ENCODE data around the gene KCP.

Gene KCP

DNA sequence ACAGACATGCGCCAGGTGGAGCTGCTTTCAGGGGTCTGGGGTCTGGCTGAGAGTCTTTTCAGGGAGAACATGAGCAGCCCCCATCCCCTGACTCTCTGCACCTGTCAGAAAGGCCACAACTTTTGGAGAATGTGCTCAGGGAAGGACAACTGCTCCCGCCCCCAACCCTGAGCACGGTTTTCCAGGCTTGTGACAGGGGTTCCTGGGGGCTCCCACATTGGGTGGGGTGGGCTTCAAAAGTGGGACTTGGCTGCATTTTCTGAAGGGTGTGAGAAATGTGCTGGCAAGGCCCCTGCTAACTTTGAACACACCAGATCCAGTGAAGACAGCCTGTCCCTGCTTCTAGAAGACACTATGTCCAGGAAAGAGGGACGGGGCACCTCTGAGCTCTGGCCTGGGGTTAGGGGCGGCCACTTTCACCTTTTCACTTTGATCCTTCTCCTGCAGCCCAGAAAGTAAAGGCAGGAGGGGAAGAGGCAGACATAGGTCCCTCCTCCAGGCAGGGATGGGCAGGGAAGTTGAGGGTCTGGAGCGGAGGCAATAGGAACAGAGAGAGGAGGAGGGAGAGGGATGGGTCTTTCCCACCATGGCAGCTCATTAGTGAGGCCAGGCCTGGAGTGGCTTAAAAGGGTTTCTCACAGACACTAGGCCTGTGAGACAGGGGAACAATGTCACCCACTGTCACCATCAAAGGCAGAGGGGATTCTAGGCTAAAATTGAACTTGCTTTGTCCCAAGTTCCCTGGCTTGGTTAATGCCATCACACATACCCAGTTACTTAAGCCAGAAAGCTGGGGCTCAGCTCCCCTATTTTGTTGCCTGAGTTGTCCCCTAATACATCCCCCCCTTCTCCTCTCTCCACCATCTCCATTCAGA lies 1.5 kb downstream of the KCP start:
- no peak for DNase-seq
- Mint-ChIP-seq H3K4me3 (no peak overlapping the region), H3K4me1 (ENCODE audit: low read depth) (no peaks in the 10 kb centered on the region), H3K9me3 (no peaks in the 10 kb centered on the region), H3K27ac (no peak overlapping the region), H3K27me3 (peaks cover 61% of the 10 kb centered on the region), H3K36me3 (ENCODE audit: low read depth) (no peaks in the 10 kb centered on the region)

DNA sequence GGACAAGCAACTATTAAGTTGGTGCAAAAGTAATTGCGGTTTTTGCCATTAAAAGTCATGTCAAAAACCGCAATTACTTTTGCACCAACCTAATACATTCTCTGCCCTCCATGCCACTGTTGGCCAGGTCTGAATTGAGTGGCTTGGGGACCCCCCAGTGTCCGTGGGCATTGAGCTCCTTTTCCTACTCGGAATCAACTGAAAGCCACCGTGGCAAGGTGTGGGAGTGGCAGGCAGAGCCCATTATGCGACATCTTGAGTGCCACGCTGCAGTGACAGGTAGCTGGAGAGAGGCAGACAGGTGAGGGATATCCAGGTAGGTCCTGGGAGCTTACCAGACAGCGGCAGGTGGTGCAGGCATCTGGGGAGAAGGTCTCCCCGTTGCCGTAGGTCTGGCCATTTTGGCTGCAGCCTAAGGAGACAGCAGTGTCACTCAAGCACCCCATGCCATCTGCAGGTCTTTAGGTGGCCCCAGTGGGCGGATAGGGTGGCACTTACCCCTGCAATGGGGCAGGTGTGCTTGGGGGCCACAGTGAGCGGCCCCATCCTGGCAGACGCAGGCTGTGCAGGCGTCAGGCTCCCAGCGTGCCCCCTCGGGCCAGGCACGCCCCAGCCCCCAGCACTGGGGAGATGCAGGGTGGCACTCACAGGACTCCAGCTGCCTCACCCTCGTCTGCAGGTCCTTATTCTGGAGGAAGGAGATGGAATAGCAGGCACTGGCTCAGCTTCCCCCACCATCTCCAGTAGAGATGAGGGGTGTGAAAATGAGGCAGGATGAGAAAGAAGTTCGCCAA lies 3.5 kb downstream of the KCP start:
- Mint-ChIP-seq H3K36me3 (ENCODE audit: low read depth) (no peaks in the 10 kb centered on the region), H3K9me3 (no peaks in the 10 kb centered on the region), H3K27ac (no peak overlapping the region), H3K4me3 (no peak overlapping the region), H3K4me1 (ENCODE audit: low read depth) (no peaks in the 10 kb centered on the region), H3K27me3 (peaks cover 56% of the 10 kb centered on the region)
- no peak for DNase-seq

DNA sequence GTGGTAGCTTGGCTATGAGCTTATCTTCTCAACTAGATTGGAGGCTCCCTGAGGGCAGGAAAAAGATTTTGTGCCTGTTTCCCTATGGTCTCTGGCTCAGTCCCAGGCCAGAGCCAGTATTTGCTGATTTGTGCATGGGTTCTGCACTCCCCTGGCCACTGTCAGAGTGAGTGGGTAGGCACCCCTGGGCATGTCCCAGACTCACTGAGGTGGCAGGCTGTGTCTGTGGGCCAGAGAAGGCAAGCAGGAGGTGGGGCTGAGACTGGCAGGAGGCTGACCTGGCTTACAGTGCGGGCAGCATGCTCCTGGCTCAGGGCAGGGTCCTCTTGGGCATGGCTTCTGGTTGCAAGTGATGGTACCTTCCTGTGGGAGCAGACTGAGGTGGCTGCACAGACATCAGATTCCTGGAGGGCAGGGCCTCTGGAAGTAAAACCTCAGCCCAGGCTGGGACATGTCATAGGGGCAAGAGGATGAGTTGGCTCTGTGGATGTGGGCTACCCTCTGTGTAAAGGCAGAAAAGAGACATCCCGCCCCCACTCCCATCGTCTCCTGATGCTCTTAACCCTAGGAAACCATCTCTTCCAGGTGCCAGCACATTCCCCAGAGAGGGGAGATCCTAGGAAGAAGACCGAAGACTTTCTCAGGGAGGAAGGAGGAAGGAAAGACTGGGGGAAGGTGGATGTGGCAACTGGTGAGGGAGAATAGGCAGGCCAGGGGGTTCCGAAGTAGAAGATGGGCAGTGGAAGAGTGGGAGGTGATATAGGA lies 4.3 kb downstream of the KCP start:
- Mint-ChIP-seq H3K36me3 (ENCODE audit: low read depth) (no peaks in the 10 kb centered on the region), H3K9me3 (no peaks in the 10 kb centered on the region), H3K4me3 (no peak overlapping the region), H3K27ac (no peak overlapping the region), H3K4me1 (ENCODE audit: low read depth) (no peaks in the 10 kb centered on the region), H3K27me3 (peaks cover 48% of the 10 kb centered on the region)
- no peak for DNase-seq

DNA sequence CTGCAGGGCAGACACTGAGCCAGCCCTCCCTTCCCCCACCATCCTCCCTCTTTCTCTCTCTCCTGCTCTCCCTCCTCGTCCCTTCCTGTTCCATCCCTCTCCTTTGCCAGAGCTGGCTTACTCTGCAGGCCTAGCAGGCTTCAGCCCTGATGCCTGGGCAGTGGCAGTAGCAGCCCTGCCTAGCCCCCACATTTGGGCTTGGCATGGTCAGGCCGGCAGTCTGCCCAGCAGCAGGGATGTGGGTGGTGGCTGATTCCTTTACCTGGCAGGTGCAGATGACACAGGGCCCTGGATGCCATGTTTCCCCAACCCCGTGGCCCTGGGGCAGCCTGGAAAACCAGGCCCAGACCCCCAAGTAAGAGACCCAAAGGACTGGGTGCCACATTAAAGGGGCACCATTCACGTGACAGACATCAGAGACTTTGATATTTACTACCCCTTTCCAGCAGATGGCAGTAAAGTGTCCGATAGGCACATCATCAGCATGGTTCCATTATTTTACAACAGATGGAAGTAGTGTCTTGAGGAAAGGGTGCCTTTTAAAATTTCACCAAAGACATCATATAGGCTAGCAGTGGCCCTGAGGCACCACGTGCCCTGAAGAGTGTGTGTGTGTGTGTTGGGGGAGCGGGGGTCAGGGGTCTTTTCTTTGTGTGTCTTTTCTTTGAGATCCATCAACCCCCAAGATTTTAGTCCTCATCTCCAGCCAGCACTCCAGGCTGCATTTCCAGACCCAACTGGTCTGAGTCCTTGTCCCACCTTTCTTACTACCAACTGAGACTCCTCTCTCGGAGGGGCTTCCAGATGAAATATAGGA lies 5.9 kb downstream of the KCP start:
- peak; percentile 42 for DNase-seq
- Mint-ChIP-seq H3K4me1 (ENCODE audit: low read depth) (no peaks in the 10 kb centered on the region), H3K27me3 (peaks cover 36% of the 10 kb centered on the region)

DNA sequence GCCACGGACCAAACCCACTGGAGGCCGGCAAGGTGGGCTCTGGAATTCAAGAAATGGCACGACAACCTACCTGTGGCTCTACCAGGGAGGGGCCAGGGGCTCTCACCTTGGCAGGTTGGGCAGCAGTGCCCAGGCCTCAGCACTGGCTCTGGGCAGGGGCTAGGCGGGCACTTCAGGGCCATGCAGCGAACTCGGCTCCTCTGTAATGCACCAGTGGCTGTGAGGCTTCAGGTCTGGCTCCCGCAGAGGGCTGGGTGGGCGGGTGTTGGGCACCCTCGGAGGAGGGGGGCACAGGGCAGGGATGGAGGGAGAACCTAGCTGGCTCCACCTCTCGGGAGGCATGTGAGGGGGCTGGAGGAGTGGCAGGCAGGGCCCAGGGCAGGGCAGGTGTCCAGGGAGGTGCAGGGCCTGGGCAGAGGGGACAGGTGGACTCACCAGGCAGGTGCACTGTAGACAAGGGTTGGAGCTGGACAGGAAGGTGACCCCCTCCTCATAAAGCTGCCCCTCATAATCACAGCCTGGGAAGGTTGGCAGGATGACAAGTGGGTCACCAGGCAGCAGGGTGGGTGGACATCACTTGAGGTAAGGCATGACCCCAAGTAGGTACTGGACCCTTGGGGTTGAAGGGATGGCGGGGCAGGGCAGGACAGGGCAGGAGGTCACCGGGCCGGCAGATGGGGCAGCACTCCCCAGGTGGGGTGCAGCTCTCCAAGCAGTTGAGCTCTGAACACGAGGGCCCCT lies 6.7 kb downstream of the KCP start:
- no peak overlapping the region for H3K27ac Mint-ChIP-seq
- H3K4me1 Mint-ChIP-seq (ENCODE audit: low read depth) = no peaks in the 10 kb centered on the region
- DNase-seq = no peak
- H3K9me3 Mint-ChIP-seq = no peaks in the 10 kb centered on the region
- H3K27me3 Mint-ChIP-seq = peaks cover 28% of the 10 kb centered on the region
- H3K36me3 Mint-ChIP-seq (ENCODE audit: low read depth) = no peaks in the 10 kb centered on the region
- no peak overlapping the region for H3K4me3 Mint-ChIP-seq

More for the DNA sequence above, 5.9 kb downstream of the KCP start:
- Mint-ChIP-seq H3K4me3 (no peak overlapping the region), H3K36me3 (ENCODE audit: low read depth) (no peaks in the 10 kb centered on the region), H3K27ac (no peak overlapping the region), H3K9me3 (no peaks in the 10 kb centered on the region)

DNA sequence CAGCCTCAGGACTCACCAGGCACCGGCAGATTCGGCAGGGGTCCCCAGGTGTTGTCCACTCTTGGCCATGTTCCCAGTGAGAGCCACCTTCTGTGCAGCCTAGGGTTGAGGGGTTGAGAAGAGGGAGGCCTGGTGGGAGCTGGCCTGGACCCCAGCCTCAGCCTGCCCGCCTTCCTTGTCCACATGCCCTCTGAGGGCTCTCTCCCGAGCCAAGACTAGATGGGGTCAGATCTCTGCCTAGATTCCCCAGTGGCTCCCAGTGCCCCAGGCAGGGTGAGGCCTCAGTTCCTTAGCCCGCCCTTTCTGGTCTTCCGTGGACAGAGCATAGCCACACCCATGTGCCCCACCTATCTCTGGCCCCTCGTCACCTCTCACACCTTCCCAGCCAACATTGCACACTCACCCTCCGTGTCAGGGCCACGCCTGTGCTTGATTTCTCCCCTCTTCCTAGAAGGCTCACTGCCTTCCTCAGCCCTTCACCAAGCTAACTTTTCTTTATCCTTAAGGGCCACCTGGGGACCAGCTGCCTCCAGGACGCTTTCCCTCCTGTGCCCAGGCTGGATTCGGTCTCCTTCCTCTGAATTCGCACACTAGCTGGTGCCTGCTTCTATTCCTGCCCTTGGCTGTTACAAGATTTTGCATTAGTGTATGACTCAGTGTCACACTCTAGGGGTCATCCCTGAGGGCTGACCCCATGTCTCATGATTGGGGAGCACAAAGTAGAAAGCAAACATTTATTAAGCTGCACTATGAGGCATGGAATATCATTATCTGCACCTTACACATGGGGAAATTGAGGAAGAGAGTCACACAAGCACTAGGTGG lies 7.5 kb downstream of the KCP start:
- no peak for DNase-seq
- H3K27ac Mint-ChIP-seq = no peak overlapping the region
- no peak overlapping the region for H3K4me3 Mint-ChIP-seq
- H3K27me3 Mint-ChIP-seq = peaks cover 22% of the 10 kb centered on the region
- H3K36me3 Mint-ChIP-seq (ENCODE audit: low read depth) = no peaks in the 10 kb centered on the region
- H3K4me1 Mint-ChIP-seq (ENCODE audit: low read depth) = no peaks in the 10 kb centered on the region
- H3K9me3 Mint-ChIP-seq = peaks cover 3% of the 10 kb centered on the region

DNA sequence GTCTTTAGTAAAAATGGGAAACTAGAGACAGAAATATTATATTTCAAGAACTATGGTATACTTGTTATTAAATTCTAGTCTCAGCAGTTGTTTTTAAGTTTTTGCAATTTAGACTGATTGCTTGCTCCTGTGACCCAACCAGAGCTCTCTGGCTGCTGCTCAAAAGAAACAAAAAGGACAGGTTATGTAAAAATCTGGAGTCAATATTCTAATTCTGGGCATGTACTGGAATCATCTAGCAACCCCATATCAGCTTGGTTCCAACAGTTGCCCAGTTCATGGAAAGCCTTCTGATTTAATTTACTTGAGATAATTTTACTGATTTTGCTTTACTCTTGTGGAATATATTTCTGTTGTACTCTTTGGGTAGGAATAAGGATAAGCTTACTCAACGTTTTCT lies 10.3 kb downstream of the KCP start:
- Mint-ChIP-seq H3K4me1 (ENCODE audit: low read depth) (no peaks in the 10 kb centered on the region), H3K36me3 (ENCODE audit: low read depth) (no peaks in the 10 kb centered on the region), H3K4me3 (no peak overlapping the region), H3K27ac (no peak overlapping the region), H3K27me3 (peaks cover 8% of the 10 kb centered on the region), H3K9me3 (peaks cover 3% of the 10 kb centered on the region)
- no peak for DNase-seq

DNA sequence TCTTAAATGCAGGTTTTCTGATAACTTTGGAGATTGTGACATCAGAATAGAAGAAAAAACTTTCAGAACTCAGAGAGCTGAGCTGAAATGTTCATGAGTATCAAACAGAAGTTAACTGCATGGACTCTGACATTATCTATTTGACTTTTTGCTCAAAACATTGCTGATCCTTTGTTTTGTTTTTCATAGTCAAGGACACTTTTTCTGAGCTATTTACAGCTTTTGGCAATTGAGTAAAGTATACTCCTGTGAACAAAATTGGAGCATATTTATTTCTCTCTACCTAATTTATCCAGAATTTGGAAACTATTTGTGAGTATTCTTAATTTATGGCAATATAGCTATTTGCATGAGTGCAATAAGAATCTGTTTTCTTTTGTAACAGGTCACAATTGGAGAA lies 11.1 kb downstream of the KCP start:
- no peaks in the 10 kb centered on the region for H3K4me1 Mint-ChIP-seq (ENCODE audit: low read depth)
- no peaks in the 10 kb centered on the region for H3K36me3 Mint-ChIP-seq (ENCODE audit: low read depth)
- peaks cover 5% of the 10 kb centered on the region for H3K27me3 Mint-ChIP-seq
- no peak for DNase-seq
- H3K9me3 Mint-ChIP-seq = peaks cover 3% of the 10 kb centered on the region
- no peak overlapping the region for H3K4me3 Mint-ChIP-seq
- H3K27ac Mint-ChIP-seq = no peak overlapping the region

DNA sequence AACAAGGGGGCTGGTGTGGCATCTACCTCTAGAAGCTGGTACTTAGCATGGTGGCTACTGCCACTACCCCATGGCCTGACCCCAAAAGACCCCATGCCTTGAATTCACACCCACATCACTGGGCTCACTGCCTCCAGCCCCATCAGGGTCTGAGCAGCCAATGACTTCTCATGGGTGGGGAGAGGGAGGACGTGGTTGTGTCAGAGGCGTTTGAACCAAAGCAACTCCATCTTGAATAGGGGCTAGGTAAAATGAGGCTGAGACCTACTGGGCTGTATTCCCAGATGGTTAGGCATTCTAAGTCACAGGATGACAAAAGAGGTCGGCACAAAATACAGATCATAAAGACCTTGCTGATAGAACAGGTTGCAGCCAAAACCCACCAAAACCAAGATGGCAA lies 15.2 kb downstream of the KCP start:
- peaks cover 7% of the 10 kb centered on the region for H3K27me3 Mint-ChIP-seq
- H3K9me3 Mint-ChIP-seq = peaks cover 3% of the 10 kb centered on the region
- no peaks in the 10 kb centered on the region for H3K4me1 Mint-ChIP-seq (ENCODE audit: low read depth)
- no peaks in the 10 kb centered on the region for H3K36me3 Mint-ChIP-seq (ENCODE audit: low read depth)
- DNase-seq = no peak
- no peak overlapping the region for H3K27ac Mint-ChIP-seq
- H3K4me3 Mint-ChIP-seq = no peak overlapping the region

DNA sequence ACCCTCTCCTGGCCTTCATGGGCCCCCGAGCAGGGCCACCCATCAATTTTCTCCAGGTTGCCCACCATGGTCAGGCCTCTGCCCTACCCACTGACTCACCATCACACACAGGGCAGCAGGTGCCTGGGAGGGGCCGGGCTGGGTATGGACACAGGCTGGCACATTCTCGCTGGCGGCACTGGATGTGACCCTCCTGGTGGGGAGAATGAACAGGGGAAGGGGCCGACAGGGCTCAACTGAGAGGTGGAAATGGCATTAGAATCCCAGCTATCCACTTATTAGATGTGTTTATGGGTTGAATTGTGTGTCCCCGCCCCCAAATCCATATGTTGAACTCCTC lies 16.4 kb downstream of the KCP start:
- Mint-ChIP-seq H3K36me3 (ENCODE audit: low read depth) (no peaks in the 10 kb centered on the region), H3K9me3 (peaks cover 3% of the 10 kb centered on the region), H3K4me3 (no peak overlapping the region), H3K4me1 (ENCODE audit: low read depth) (no peaks in the 10 kb centered on the region), H3K27ac (no peak overlapping the region), H3K27me3 (peaks cover 16% of the 10 kb centered on the region)
- no peak for DNase-seq

DNA sequence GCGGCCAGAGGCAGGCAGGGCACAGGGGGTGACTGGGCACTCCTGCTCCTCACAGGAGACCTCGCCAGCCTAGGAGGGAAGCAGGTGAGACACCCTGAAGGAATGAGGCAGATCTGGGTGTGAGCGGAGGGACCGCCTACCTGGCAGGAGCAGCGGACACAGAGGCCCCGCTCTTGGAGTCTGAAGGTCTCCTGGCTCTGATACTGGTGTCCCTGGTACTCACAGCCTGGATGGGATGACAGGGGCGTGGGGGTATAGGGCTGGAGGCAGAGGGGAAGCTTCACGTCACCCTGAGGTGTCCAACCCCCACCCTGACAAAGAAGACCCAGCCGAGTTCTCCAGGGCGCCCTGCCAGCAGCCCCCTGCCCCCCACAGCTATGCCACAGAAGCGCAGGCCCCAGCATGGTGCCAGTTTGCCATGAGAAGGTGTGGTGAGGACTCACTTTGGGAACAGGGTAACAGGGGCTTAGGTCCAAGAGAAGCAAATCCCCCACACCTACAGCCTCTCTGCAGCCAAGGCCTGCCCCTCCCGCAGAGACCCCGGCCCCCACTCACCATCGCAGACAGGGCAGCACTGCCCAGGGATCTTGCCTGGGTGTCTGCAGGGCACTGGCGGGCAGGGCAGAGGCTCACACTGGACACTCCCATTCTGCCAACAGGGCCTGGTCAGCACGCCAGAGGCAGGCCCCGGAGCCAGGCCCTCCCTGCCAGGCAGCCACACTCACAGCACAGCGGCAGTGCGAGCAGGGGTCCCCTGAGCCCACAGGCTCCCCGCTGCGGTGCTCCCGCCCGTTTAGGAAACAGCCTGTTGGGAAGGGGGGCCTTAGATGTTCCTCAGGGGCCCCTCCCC lies 17.0 kb downstream of the KCP start:
- no peak for DNase-seq
- Mint-ChIP-seq H3K27ac (no peak overlapping the region), H3K4me1 (ENCODE audit: low read depth) (no peaks in the 10 kb centered on the region), H3K27me3 (peaks cover 16% of the 10 kb centered on the region), H3K36me3 (ENCODE audit: low read depth) (no peaks in the 10 kb centered on the region), H3K9me3 (peaks cover under 1% of the 10 kb centered on the region), H3K4me3 (no peak overlapping the region)

DNA sequence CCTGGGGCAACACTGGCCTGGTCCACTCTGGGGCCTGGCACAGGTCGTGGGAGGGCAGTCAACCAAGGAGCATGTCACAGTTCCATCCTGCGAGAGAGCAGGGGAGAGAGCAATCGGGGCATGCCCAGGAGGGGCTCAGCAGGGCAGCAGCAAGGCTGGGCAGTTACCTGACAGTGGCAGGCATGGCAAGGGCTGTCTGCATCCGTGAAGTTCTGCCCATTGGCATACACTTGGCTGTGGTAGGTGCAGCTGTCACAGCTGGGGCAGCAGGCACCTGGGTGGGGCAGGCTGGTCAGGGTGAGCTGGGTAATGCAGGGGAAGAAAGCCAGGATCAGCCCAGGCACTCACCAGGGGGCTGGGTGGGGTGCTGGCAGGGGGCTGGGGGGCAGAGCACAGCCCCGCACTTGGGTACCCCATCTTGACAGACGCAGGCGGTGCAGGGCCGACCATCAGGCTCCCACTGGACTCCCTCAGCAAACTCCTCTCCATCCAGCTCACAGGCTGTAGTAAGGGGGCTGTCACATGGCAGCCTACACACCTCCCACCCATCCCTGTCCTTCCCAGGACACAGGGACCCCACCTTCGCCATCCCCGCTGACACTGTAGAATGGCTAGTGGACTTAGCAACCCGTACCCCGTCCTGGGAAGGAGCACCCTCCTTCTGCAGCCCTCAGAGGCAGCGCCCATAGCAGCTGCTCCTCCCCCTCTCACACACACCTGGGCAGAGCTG lies 17.8 kb downstream of the KCP start:
- H3K4me3 Mint-ChIP-seq = no peak overlapping the region
- no peak for DNase-seq
- no peaks in the 10 kb centered on the region for H3K36me3 Mint-ChIP-seq (ENCODE audit: low read depth)
- no peaks in the 10 kb centered on the region for H3K4me1 Mint-ChIP-seq (ENCODE audit: low read depth)
- H3K27me3 Mint-ChIP-seq = peaks cover 16% of the 10 kb centered on the region
- H3K27ac Mint-ChIP-seq = no peak overlapping the region
- H3K9me3 Mint-ChIP-seq = no peaks in the 10 kb centered on the region

Data from activated T-cell treated with anti-CD3 and anti-CD28 coated beads, Interleukin-2, amount 50 U/mL, for 24 hours (primary cell).